GM21360 (cell line): ENCODE results near the gene VPS72.
A peak's percentile ranks its signal among the peaks of the same experiment; 100 is the strongest.

Source experiments
- ATAC-seq: cut with Tn5 transposase; IDR thresholded peaks from one replicate; pipeline ENCODE4 v1.9.1; 2021; ENCODE audit warnings: mild to moderate bottlenecking, moderate library complexity; ENCODE audit not compliant: unreplicated experiment

VPS72 gene

GRCh38 chr1:151187205-151187604 is 2.8 kb downstream of the VPS72 start:
- no peak for ATAC-seq

DNA sequence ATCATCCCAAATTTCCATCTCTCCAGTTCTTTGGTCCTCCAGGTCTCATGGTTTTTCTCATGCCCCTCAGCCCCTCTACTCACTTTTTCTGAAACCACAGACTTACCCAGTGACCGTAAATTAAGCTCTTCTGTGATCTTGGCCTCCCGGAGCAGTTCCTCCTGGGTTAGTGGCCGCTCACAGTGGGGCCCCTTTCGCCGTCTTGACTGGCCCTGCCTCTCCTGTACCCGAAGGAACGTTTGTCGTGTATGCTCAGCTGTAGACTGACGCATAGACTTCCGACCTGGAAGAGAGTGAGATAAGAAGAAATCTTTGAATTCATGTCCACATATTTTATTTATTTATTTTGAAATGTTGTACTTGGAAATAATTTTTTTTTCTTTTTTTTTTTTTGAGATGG is 5.8 kb downstream of the VPS72 start:
- no peak for ATAC-seq

- ATAC-seq = no peak
Observed at GRCh38 chr1:151176514-151177045, 13.4 kb downstream of the VPS72 start.

- no peak for ATAC-seq
Observed at GRCh38 chr1:151175863-151176262, 14.1 kb downstream of the VPS72 start, which contains the start of gene TMOD4. Gene TMOD4, minus strand, starts transcription at chr1:151175981. Its CDS starts 1,106 bp downstream, at chr1:151174875.

- ATAC-seq = no peak
Observed at GRCh38 chr1:151175041-151175741, 14.8 kb downstream of the VPS72 start.

DNA sequence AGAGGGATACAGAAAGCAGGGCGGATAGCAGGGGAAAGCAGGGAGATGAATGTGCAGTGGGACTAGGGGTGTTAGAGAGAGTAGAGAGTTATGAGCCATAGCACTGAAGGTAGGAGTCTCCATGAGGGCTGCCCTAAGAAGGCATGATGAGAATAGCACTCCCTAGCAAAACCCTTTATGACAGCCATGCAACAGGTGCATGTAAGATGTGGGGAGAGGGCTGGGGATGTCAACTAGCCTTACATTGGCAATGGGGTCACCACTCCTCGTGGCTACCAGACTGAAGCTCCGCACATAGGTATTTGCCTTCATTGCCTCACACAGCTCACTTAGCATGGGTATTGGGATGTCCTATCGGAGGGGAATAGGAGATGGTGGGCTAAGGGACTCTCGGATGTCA is 18.8 kb downstream of the VPS72 start:
- ATAC-seq = no peak

DNA sequence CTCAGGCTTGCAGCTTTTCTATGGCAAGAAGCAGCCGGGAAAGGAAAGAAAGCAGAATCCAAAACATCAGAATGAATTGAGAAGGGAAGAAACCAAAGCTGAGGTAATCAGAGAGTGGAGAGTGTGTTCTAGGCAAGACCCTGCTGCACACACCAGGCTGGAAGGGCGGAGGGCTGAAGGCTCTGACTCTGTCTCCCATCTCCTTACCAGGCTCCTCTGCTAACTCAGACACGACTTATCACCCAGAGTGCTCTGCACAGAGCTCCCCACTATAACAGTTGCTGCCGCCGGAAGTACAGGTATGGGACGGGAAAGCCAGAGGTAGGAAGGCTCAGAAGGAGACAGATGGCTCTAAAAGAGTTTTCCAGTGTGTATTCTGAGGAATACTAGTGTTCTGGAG is 22.9 kb downstream of the VPS72 start:
- ATAC-seq = no peak

DNA sequence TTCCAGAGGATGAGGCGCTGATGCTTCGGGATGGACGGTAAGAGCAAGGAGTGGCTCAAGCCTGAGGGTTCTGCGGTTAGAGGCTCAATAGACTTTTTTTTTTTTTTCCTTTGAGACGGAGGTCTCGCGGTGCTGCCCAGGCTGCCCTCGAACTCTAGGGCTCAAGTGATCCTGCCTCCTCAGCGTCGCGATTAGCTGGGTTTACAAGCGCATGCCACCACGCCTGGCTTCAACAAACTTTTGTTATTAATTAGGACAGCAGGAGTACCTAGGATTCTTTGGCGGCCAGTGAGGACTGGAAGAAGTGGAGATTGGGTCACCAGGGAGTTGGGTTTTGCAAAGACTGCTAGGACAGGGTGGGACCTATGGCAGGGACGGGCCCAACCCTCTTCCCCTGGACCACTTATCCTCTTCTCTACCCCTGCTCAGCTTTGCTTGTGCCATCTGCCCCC is 23.5 kb downstream of the VPS72 start:
- no peak for ATAC-seq

DNA sequence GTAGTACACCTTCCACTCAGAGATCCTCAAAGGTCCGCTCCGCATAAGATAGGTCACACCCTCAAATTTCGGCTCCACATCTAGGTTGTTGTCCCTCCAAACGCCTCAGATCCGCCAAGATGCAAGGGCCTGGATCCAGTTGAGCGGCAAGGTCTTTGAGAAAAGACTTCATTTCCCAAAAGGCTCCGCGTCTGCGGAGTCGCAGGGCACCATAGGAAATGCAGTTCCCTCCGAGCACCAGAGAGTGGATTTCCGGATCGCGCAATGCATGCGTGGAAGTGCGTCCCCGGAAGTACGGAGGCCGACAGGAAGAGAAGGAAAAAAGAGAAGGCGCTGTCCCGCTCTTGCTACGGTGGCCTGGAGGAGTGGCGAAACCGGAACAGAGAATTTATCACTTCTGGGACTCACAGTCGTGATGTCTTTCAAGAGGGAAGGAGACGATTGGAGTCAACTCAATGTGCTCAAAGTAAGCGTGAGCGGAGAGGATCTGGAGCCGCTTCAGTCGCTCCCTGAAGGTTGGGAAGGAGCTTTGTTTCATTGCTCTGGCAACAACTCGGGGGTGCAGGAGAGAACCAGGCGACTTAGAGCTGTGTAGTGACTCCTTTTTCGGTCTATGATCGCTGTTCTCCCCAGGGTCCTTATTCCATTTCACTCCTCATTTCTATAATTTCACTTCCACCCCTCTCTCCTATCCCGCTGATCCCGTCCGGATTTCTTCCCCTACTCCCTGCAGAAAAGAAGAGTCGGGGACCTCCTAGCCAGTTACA is 24.1 kb downstream of the VPS72 start, which contains the start of the genes LYSMD1 and SCNM1:
LYSMD1 (minus strand) TSS at position 165 of the 767 bp plus-strand sequence. CDS start 644 bp downstream, outside the sequence.
SCNM1 (plus strand) TSS at position 407 of the 767 bp plus-strand sequence; CDS start at position 416, 9 bp downstream.
- peak; percentile 83 for ATAC-seq

- ATAC-seq = no peak
Observed at GRCh38 chr1:151165281-151165737, 24.7 kb downstream of the VPS72 start.

GRCh38 chr1:151164732-151165280 is 25.2 kb downstream of the VPS72 start:
- no peak for ATAC-seq

- no peak for ATAC-seq
Observed at GRCh38 chr1:151159373-151159772, 30.6 kb downstream of the VPS72 start.

- no peak for ATAC-seq
Observed at GRCh38 chr1:151158751-151159251, 31.2 kb downstream of the VPS72 start.

DNA sequence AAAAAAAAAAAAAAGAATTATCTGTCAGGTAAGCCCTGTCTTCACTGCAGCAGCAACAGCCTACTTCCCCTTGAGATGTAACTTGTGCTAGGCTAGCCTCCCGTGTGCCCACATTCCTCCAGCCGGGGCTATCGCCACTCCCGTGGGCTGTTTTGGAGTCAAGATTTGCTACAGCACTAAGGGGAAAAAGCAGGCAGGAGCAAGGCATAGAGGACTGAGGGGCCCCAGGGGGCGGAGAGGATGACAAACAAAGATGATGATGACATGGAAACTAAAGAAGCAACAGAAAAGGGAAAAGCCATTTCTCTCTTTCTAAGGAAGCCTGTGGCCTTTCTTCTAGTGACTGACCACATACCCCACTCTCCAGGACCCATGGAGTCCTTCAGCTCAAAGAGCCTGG is 31.7 kb downstream of the VPS72 start:
- ATAC-seq = no peak

GRCh38 chr1:151157067-151157531 is 32.9 kb downstream of the VPS72 start:
- peak; percentile 16 for ATAC-seq

DNA sequence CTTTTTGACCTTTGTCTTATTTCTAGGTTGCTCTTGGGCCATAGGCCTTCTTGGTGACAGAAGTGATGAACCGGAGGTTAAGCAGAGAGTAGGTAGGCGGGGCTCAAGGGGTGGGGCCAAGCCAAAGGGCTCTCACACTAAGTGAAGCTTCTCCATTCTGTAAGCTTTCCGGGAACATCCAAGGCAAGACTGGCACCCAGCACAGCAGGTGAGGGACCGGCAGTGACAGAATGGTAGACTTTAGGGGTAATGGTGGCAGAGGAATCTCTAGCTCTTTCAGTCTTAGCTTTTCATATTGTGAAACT is 33.5 kb downstream of the VPS72 start, which contains the start of gene TNFAIP8L2:
TNFAIP8L2 (plus strand) TSS at position 135 of the 305 bp plus-strand sequence. CDS start 2,049 bp downstream, outside the sequence.
- ATAC-seq = peak; percentile 70

- no peak for ATAC-seq
Observed at GRCh38 chr1:151147665-151148064, 42.3 kb downstream of the VPS72 start.

DNA sequence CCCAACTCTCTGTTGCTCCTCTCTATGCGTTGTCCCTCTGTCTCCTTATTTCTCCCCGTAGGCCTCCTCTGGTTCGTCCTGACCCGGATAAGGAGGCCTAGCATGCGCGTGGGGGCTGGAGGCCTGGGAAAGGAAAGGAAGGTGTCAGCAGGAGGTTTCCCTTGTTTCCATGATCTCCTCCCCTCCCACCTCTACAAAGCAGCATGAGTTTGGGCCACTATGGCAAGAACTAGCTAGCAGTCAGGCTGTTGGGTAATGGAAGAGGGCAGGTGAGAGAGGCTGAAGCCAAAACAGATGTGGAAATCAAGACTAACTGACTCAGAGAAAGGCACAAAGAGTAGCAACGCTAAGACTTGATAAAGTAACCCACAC is 42.9 kb downstream of the VPS72 start:
- no peak for ATAC-seq

GRCh38 chr1:151146412-151147131 is 43.4 kb downstream of the VPS72 start, which contains the start of gene SEMA6C:
Gene SEMA6C, minus strand, starts transcription at chr1:151146631. Its CDS starts 4,010 bp downstream, at chr1:151142621.
- peak; percentile 90 for ATAC-seq

DNA sequence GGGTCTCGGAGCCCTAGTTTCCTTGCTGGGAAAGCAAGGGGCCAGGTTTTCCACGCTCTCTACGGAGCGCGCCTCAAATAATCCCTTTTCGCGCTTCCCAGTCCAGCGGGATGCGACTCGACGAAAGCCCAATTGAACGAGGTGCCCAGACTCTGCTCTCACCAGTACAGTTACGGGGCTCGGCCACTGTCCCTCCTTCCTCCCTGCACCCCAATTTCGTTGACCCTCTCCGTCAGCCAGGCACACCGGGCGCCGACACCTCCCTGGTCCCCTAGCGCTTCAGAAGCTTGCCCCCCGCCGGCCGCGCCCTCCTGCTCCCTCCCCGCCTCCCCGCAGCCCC is 44.0 kb downstream of the VPS72 start:
- ATAC-seq = no peak
